Activated B cell treated with CpG ODN at 0.5 μM for 24 hours (primary cell): Measurements from ENCODE around the gene HSPB7. TPM values are rescaled to one million over a fixed set of nuclear protein-coding genes. Genes with fewer than 3 reads are reported as not detected.

Experiments used
- ATAC-seq: fragments of 200-7000 bp; cut with Tn5 transposase; one replicate; pipeline ENCODE4 v1.10.0; 2021; ENCODE audit warnings: low read depth, mild to moderate bottlenecking, moderate library complexity
- CTCF ChIA-PET: fragments of 350-600 bp; sonication (Branson Sonifier 250); formaldehyde crosslinking; loops from one replicate; lab custom pipeline; 2021; ENCODE audit warnings: antibody characterized with exemption; lab: Charles Lee
- POLR2A ChIA-PET: fragments of 350-600 bp; sonication (Branson Sonifier 250); formaldehyde crosslinking; loops from one replicate; lab custom pipeline; 2021; ENCODE audit warnings: antibody characterized with exemption; lab: Charles Lee
- DNase-seq: peaks from one replicate; pipeline ENCODE4 v3.0.0; 2022
- H3K27ac Mint-ChIP-seq: one replicate; pipeline ENCODE4 v1.8.0; 2020; ENCODE audit warnings: mixed read lengths
- H3K27me3 Mint-ChIP-seq: one replicate; pipeline ENCODE4 v1.8.0; 2021; ENCODE audit warnings: mixed read lengths
- H3K36me3 Mint-ChIP-seq: one replicate; pipeline ENCODE4 v1.8.0; 2021; ENCODE audit warnings: low read depth, mixed read lengths
- H3K4me1 Mint-ChIP-seq: one replicate; pipeline ENCODE4 v1.8.0; 2021; ENCODE audit warnings: mixed read lengths
- H3K4me3 Mint-ChIP-seq: one replicate; pipeline ENCODE4 v1.8.0; 2020; ENCODE audit warnings: mild to moderate bottlenecking, mixed read lengths
- H3K9me3 Mint-ChIP-seq: one replicate; pipeline ENCODE4 v1.8.0; 2020; ENCODE audit warnings: mixed read lengths
- intact Hi-C: fragments of 100-400 bp; cut with micrococcal nuclease; formaldehyde crosslinking; loops from one replicate; pipeline ENCODE4 v1.15.1; 2024
- total RNA-seq: library from RNA; stranded (reverse); gene quantifications from 2 replicates; pipeline ENCODE4 v1.2.3, GENCODE V29; 2022
- TF ChIP-seq, protein P1 (sequence below): fragments of 200-600 bp; IDR thresholded peaks from one replicate; pipeline ENCODE4 v1.8.0; 2022; ENCODE audit warnings: antibody characterized with exemption, mild to moderate bottlenecking

HSPB7 gene
- total RNA-seq, 1 donor from 2014 or later, result not detected

DNA sequence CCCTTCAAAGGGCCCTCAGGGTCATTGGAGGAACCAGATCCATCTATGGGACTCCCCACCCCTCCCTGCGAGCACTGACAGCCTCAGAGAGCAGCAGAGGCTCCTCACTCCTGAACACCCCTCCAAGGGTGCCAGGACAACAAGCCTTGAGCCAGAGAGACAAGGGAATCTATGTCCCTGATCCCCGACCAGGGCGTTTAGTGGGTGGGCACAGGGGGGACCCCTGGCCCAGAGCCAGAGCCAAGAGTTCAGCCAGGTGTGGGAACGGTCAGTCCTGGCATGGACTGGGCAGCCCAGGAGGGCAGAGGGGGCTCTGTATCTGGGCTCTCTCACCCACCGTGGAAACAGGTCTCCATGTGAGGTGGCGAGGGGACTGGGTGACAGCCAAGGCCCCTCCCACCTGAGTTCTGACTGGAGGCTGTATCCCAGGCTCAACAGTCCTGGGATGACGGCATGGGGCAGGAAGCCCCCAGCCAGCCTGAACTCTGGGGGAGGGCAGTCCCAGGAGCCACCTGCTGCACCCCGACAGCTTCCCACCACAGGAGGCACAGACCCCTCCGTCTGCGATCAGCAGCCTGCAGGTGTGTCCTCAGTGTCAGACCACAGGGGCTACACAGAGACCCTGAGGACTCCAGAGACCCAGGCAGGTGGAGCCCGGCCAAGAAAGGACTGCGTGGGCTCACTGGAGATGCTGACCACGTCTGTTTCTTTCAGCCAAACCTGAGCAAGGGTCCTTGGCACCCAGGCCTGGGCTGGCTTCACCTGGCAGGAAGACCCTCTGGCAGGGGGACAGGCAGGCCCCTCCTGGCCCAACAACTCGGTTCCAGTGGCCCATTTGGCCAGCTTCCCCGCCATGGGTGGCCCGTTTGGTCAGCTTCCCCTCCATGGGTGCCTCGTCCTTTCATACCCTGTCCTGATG lies 25.0 kb downstream of the HSPB7 start:
- no peak overlapping the region for H3K27ac Mint-ChIP-seq
- no peaks in the 10 kb centered on the region for H3K9me3 Mint-ChIP-seq
- DNase-seq (no peak), ATAC-seq (no peak)
- no peaks in the 10 kb centered on the region for H3K27me3 Mint-ChIP-seq
- intact Hi-C loops, result loop anchor here (5.0 kb wide), 1 partner anchor 46 kb away; no protein-coding TSS in a partner anchor
- ChIA-PET POLR2A (interaction anchor here (0.6 kb wide), 1 partner anchor 12 kb away, joined by 4 read pairs; no protein-coding TSS in a partner anchor), CTCF (interaction anchor here (0.6 kb wide), 1 partner anchor 189 kb away, joined by 3 read pairs; no protein-coding TSS in a partner anchor)
- no peak overlapping the region for H3K4me3 Mint-ChIP-seq
- no peaks in the 10 kb centered on the region for H3K36me3 Mint-ChIP-seq
- H3K4me1 Mint-ChIP-seq, result no peaks in the 10 kb centered on the region
- TF ChIP-seq, protein P1, sequence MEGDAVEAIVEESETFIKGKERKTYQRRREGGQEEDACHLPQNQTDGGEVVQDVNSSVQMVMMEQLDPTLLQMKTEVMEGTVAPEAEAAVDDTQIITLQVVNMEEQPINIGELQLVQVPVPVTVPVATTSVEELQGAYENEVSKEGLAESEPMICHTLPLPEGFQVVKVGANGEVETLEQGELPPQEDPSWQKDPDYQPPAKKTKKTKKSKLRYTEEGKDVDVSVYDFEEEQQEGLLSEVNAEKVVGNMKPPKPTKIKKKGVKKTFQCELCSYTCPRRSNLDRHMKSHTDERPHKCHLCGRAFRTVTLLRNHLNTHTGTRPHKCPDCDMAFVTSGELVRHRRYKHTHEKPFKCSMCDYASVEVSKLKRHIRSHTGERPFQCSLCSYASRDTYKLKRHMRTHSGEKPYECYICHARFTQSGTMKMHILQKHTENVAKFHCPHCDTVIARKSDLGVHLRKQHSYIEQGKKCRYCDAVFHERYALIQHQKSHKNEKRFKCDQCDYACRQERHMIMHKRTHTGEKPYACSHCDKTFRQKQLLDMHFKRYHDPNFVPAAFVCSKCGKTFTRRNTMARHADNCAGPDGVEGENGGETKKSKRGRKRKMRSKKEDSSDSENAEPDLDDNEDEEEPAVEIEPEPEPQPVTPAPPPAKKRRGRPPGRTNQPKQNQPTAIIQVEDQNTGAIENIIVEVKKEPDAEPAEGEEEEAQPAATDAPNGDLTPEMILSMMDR, result no peak

- no peak for ATAC-seq
- Mint-ChIP-seq H3K4me1 (no peaks in the 10 kb centered on the region), H3K9me3 (no peaks in the 10 kb centered on the region), H3K27ac (no peak overlapping the region), H3K36me3 (no peaks in the 10 kb centered on the region), H3K27me3 (no peaks in the 10 kb centered on the region), H3K4me3 (no peak overlapping the region)
- POLR2A ChIA-PET, result no interaction called here
- TF ChIP-seq, protein P1, result no peak
- no peak for DNase-seq
- CTCF ChIA-PET, result no interaction called here
- intact Hi-C loops, result loop anchor here (5.0 kb wide), 1 partner anchor 45 kb away; no protein-coding TSS in a partner anchor
Observed at GRCh38 chr1:15992187-15992553, 25.7 kb downstream of the HSPB7 start.

- Mint-ChIP-seq H3K4me3 (no peak overlapping the region), H3K27ac (no peak overlapping the region), H3K36me3 (no peaks in the 10 kb centered on the region), H3K27me3 (no peaks in the 10 kb centered on the region), H3K4me1 (no peaks in the 10 kb centered on the region), H3K9me3 (no peaks in the 10 kb centered on the region)
- ATAC-seq (no peak), DNase-seq (no peak)
- intact Hi-C loops, result loop anchor here (2.0 to 5.0 kb wide), 2 partner anchors 15 to 44 kb away; partner anchors contain the start of gene ZBTB17
- ChIA-PET POLR2A (no interaction called here), CTCF (interaction anchor here (1.3 kb wide), 1 partner anchor 200 kb away, joined by 4 read pairs; no protein-coding TSS in a partner anchor)
- TF ChIP-seq, protein P1, result no peak
Observed at GRCh38 chr1:15991427-15992186, 26.2 kb downstream of the HSPB7 start.

DNA sequence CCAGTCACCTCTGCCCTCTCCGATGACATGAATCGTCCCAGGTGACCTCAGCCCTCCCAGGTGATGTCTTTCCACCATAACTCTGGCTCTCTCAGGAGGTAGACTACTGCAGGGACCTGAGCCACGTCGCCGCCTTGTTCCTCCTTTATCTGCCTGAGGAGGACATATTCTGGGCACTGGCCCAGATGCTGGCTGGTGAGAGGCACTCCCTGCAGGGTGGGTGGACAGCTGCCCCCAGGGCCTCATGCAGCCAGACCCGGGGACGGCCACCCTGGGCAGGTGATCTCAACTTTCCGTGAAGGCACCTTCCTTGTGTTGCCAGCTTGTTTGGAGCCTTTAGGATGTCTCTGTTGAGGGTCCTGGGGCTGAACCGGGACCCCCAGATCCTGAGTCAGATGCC lies 28.1 kb downstream of the HSPB7 start:
- Mint-ChIP-seq H3K4me1 (no peaks in the 10 kb centered on the region), H3K27me3 (no peaks in the 10 kb centered on the region), H3K9me3 (no peaks in the 10 kb centered on the region), H3K27ac (no peak overlapping the region), H3K36me3 (no peaks in the 10 kb centered on the region), H3K4me3 (no peak overlapping the region)
- DNase-seq (no peak), ATAC-seq (no peak)
- intact Hi-C loops, result loop anchor here (2.0 to 5.0 kb wide), 2 partner anchors 13 to 42 kb away; partner anchors contain the start of gene ZBTB17
- ChIA-PET POLR2A (no interaction called here), CTCF (no interaction called here)
- TF ChIP-seq, protein P1, result no peak
